Inflammatory macrophage (primary cell): ENCODE results near the gene JUN.

Experiments used
- DNase-seq, 2 donors: peaks; one replicate each; pipeline ENCODE4 v3.0.0-alpha.2; 2020 to 2022

JUN gene

DNA sequence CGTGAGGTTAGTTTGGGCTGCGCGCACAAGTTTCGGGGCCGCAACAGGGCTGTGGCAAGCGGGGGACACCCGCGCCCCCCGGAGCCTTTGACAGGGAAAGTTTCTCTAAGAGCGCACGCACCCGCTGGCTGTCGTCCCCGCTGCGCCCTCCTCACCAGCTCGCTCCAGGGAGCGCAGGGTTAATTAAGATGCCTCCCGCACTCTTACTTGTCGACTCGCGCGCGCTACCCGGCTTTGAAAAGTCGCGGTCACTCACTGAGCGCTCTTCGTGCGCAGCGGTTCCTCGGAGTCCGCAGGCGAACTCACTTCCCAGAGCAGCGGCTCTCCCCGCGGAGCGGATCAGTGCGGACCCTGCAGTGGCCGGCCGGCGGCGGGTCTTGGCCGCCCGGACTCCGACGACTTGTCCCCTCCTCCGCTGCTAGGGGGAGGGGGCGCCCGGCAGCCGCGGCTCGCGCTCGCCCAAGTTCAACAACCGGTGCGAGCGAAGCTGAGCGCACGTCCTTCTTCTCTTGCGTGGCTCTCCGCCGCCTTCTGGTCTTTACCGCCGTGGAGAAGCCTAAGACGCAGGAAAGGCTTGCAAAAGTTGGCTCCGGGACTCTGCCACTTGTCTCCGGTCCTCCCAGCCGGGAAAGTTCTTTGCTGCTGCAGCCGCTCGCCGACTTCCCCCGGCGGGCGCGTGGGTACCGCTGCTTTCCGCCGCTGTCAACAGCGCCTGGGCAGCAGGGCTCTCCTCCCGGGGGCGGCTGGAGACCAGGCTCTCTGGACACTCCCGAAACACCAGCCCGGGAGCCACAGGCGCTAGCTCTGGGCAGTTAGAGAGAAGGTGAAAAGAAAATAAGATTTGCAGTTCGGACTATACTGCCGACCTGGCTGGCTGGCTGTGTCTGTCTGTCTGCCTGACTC is 506 bp downstream of the JUN start:
- peak; percentile 53 to 85 for DNase-seq

DNA sequence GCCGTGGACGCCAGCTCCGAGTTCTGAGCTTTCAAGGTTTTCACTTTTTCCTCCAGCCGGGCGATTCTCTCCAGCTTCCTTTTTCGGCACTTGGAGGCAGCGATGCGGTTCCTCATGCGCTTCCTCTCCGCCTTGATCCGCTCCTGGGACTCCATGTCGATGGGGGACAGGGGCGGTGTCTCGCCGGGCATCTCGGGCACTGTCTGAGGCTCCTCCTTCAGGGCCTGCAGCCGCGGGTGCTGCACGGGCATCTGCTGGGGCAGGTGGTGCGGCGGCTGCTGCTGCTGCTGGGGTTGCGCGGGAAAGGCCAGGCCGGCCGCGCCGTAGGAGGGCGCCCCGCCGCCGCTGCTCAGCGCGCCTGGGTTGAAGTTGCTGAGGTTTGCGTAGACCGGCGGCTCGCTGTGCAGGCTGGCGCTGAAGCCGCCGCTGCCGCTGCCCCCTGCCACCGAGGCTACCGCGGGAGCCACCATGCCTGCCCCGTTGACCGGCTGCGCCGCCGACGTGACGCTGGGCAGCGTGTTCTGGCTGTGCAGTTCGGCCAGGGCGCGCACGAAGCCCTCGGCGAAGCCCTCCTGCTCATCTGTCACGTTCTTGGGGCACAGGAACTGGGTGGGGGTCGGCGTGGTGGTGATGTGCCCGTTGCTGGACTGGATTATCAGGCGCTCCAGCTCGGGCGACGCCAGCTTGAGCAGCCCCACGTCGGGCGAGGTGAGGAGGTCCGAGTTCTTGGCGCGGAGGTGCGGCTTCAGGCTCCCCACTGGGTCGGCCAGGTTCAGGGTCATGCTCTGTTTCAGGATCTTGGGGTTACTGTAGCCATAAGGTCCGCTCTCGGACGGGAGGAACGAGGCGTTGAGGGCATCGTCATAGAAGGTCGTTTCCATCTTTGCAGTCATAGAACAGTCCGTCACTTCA is 1.4 kb downstream of the JUN start:
- peak; percentile 69 to 72 for DNase-seq

DNA sequence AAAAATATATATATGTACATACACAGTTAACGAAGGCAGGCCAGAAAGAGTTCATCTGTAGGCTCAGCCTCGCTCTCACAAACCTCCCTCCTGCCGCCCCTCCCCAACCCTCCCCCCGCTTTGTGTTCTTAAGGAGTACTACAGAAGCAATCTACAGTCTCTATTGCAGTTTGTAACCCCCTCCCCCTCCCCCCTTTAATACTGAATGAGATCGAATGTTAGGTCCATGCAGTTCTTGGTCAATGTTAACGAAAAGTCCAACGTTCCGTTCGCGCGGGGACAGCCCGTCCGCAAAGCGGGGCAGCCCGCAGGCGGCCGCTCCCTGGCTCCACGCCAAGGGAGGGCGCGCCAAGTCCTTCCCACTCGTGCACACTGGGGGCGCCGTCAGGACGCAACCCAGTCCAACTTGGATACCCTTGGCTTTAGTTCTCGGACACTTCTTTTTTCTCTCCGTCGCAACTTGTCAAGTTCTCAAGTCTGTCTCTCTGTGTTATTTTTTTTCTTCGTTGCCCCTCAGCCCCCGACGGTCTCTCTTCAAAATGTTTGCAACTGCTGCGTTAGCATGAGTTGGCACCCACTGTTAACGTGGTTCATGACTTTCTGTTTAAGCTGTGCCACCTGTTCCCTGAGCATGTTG is 2.2 kb downstream of the JUN start:
- DNase-seq = peak; percentile 52 to 67

DNA sequence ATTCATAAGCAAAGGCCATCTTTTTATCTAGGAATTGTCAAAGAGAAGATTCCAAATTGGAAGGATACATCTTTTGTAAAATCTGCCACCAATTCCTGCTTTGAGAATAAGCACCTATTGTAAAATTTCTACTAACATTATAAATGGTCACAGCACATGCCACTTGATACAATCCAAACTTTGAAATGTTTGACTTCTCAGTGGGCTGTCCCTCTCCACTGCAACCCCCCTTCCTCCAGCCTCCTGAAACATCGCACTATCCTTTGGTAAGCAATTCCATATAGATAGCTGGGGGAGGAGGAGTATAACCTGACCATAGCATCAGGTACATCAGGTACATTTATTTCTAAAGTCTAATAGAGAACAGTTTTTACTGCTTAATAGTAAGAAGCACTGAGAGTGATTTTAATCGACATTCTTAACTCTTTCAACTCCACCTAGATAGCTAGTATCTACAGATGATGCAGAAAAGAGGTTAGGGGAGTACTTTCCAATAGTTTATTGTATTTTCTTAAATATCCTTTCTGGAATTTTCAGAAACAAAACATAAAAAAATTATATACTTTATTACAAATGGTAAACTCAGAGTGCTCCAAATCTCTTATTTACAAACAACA is 2.9 kb downstream of the JUN start:
- no peak for DNase-seq

DNA sequence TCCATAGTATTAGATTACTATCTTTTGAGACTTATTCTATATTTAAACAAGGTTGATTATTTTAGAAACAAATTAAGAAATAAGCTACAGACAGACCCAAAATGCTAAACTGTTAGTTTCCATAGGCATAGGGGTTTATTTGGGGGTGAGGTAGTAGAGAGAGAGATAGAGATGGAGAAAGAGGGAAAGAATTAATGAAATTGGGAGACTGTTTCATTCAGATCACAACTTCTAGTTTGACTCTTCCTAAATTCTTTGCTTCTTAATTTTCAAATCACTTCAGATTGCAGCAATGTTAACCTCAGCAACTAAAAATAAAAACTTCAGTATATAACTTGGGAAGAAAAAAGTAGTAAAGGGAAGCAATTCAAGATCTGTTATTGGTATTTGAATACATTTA is 3.4 kb downstream of the JUN start:
- DNase-seq = no peak

DNA sequence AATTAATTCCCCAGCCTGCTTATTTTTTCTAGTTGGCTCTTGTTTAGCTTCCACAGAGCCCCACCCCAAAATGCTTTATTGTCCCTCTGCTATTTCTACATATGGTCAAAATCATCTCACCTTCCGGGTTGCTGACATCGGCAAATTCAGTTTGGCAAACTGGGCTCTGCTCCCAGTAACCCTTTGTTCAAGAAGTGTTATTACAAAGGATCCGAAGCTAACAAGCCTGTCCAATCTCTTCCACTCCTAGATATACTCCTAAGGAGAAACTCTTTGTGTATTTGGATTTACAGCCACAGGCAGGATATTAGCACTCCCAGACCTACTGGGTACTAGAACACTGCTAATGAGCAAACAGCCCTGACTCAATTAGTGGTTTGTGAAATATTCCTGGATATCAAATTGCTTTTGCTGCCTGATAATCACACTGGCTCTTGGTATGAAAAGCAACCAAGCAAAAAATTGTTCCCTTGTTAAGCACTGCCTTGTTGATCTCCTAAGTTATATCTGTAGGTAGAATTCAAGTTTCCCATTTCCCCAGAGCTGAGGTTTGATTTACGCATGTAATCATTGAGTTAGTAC is 4.0 kb downstream of the JUN start:
- peak in 1 of 2 donors; percentile 47 for DNase-seq

DNA sequence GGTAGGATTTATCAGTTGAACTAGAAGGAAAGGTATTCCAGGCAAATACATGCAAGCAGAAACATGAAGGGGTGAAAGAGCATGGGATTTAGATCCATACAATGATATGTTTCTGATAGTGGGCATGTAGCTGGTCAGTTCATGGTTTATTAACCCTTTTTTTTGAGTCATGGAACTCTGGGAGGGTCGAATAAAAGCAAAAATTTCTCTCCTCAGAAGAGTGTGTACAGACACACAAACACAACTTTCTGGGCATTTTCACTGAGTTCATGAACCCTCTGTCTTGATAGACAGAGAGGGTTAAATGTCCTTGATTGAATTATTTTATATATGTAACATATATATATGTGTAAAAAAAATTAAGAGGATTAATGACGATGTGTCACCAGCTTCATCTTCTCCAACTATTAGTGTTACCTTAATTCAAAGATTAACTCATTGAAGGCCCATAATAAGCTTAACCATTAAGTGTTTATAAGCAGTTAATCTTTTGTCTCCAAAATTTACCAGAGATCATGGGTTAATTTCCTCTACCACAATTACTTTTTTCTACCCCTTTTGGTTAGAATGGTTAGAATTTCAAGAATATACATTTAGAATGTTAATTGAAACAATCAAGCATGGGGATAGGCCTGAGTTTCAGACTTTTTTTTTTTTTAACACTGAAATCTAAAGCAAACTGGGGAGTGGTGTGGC is 4.6 kb downstream of the JUN start:
- no peak for DNase-seq

DNA sequence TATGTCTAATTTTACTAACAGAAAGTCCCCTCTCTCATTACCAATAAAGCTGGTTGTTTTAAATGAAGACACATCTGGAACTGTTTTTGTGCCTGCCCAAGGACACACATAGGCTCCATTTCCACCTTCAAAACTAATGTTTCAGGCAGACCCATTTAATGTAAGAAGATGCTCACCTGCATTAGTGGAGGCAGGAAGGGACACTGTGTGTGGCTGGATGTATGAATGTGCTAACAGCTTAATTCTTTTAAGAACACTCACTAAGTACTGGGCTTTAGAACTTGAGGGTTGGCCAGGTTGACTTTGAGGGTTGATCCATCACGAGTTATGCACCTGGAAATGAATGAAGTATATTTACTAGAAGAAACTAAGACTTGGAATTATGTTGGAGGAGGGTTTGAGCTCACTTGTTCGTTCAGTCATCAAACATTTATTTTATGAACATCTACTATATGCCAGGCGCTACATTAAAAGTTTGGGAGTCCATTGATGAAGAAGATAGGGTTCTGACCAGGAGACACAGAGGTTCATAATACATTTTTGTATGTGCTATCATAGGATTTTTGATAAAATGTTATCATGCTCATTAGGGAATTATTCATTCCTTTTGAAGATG is 5.4 kb downstream of the JUN start:
- no peak for DNase-seq

DNA sequence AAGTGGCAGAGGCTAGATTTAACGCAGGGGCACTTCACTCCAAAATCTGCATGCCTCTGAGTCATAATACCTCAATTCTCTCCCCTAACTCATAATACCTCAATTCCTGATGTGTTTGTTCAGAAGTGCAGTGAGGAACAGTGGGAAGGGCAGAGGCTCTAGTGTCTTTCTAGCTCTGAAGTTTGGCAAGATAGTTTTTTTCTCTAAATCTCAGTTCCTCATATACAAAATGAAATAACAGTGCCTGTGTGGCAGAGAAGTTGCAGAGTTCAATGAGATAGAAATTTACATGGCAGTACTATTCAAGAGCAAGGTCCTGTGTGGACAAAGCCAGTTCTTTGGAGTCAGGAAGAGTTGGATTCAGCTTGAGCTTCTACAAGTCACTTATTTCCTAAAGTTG is 9.8 kb downstream of the JUN start:
- DNase-seq = peak; percentile 37 to 43

DNA sequence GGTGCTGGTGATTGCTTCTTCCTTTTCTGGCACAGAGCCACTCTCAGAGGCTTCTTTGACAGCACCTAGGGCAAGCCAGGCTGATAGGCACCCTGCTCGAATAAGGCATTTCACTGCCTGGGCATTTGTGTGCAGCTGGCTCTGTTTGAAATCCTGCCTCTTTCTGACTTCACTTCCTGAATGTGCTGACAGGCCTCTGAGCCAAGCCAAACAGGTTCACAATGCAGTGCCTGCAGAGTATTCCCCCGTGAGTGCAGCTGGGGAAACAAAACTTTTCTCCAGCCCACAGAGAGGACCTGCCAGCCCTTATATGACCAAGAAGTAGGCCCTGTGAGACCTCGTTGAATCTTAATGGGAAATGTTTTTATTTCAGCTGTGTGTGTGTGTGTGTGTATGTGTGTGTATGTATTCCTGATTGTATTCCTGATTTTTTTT is 10.4 kb downstream of the JUN start:
- peak in 1 of 2 donors; percentile 60 for DNase-seq

DNA sequence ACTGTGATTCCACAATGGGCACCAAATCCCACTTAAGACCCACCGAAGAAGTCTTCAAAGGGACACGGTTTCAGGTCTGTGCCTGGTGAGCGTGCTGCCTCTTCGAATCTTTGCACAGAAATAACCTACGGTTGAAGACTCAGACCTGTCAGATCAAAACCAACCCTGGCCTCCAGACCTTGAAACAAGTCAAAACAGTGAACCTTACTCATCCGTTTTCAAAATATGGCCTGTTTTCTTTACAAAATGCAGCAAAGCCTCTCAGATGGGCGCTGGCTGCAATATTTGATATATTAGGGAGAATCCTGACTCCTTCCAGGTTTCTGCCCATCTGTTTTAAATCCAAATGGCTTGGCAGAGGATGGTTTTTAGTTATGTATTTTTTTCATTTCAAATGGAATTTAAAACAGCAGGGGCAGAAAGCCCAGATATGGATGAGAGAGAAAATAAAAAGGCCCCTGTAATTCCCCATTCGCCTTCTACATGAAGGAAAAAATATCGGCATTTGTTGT is 14.0 kb downstream of the JUN start:
- DNase-seq = no peak

DNA sequence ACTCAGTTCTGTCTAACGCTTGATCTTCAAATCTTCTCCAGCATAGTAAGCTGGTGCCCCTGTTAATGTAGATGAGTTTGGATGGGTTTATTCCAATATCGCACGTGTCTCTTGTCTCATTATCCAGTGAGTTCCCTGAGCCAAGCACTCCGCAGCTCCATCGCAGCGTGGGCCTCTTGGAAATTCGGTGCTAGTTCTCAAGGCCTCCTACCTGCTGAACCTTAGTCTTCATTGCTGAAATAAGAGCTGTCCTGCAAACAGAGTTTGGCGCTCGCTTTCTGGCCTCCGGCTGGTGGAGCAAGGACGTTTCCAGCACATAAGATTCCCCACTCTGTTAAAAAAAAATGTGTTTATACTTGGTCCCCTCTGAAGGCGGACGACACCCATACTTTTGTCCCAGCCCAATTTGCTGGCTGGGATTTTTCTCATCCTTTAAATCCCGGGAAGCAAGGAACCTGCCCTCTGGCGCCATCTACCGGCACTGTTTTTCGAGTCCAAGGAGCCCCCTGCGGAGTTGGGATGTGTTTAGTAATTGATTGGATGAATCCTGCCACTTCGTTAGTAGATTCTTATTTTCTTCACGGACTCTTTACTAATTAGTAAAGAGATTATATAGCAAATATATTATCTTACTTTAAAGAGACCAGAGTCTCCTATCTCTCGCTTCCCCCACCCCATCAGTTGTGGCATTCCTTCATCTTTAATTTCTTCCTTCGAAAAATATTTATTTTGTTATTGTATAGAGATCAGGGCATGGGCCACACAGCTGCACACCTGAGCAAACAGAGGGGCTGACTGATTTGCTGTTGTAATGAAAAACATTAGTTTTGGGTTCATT is 14.7 kb downstream of the JUN start:
- DNase-seq = peak; percentile 53 to 60

DNA sequence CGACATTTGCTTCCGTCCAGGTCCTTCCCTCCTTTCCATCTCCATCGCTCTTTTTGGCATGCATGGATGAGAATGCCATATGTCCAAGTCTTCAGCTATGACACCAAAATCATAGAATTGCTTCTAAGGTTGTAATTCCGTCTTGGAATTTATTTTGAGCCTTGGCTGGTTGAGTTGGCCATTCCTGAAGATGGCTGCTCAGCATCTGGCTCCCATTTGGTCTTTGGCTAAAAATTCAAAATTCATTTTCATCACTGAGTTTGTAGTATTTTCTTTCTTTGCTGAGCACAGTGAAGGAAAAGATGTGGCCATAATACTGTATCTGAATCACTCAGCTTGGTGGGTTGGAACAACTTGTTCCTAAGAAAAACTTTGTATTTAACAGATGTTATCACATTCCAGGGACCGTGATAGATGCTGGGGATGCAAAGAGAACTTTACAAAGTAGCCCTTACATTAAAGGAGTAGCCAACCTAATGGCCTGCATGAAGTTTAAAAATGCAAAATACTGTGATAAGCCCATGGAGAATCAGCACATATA is 15.6 kb downstream of the JUN start:
- no peak for DNase-seq

DNA sequence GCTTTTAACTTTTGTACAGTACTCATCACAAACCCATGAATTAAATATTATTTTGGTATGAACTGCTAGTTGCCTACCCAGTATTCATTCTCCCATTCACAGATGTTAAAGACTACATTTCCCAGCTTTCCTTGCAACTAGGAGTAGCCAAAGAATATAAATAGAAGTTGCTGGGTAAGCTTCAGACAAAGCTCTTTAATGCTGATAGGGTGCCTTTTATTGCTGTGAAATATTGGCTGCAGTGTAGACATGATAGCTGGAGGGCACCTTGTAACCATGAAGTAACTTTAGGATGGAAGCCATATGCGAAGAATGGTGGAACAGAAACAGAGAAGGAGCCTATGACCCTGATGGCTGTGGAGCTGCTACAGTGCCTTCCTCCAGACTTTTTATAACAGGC is 16.7 kb downstream of the JUN start:
- no peak for DNase-seq

DNA sequence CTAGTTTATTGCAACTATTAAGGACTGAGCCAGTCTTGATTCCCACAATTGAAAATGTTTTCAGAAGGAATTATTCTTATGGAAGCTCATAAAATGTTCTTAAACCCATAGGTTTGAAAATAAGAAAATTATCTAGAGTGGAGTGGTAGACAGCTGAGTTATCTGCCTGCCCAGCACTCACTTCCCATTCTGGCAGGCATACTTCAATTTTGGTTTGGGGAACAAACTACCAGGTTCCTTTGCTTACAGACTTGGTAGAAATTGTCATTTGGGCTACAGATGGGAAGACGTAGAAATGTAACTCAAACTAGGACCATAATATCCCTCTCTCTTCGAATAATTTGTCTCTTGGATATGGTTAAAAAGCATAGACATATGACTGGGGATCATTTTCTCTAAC is 18.4 kb downstream of the JUN start:
- peak in 1 of 2 donors; percentile 36 for DNase-seq

DNA sequence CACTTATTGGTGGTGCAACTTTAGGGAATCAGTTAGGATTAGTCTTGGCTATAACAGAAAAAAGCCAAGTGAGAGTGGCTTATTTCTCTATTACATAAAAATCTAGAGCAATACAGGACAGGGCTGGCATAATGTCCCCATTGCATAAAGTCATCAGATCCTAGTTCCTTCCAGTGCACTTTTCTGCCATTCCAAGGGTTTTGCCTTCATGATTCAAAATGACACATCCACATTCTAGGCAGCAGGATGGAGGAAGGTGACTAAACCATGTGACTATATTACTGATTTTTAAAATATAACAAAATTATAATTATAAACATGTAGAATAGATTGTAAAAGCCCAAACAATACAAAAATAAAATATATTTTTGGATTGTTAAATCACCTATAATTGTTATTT is 18.8 kb downstream of the JUN start:
- DNase-seq = peak in 1 of 2 donors; percentile 45

DNA sequence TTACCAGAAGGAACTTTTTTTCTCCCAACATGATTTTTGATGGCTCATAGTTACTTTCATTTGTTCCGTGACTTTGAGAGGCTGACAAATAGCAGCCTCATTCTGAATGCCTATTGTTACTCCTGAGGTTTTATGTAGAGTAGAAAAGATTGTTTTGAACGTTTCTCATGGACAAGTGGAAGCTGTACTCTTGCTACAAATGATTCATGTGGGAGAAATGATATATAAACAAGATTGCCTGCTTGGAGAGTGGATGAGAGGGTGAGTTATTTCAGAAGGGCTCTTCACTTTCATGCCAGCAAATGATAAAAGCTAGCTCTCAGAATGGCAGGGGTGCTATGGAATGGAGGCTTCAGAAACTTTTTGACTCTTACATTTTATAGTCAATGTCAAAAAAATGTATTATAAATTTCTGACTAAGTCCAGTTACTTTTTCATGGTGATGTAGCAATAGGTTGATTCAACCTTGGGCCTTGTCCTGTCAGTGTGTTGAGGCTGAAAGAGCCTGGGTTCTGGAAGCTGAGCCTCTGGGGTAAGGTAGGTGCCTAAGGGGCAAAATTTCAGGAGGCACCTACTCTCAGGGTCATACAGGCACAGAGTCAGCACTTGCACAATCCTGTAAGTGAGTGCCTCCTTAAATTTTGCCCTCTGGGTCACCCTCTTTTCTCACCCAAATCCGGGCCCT is 19.4 kb downstream of the JUN start:
- no peak for DNase-seq

DNA sequence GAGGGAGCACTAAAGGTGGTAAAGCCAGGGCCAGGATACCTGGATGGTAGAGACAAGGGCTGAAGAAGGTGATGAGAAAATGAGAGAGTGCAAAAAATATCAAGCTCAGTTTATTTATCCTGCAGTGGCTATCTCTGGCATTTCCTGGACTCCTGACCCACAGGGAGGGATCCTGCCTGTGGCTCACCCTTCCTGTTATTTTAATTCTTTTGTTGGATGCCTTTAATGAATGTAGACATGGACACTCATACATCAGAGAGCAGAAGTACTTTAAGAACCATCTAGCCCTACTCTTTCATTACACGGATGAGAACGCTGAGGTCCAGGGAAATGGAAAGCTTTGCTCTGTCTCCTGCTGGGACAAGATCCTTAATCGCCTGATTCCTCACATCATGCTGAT is 20.6 kb downstream of the JUN start:
- no peak for DNase-seq

DNA sequence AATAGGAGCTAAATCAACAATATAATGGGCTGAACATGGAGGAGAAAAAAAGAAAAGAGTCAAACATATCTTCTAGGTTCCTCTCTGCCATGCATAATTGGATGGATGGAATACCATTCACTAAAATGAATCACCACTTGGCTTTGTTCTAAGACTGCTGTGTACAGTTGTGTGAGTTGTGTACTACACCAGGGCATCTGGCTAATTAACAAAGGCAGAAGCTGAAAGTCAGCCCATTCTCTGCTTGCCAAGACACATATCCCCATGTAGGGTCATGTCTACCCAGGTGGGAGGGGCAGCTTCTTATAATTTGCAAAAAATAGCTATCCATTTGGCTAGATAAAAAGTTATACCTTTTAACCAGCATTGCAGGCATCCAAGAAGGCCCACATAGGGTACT is 21.0 kb downstream of the JUN start:
- DNase-seq = no peak
